ENCODE measurements around the gene FBP2.
A peak's percentile ranks its signal among the peaks of the same experiment; 100 is the strongest.
"Not testable (repeated sequence)": the region's sequence is repeated elsewhere in the genome, so short reads cannot be mapped to it uniquely, and the experiment has no call there.

Gene FBP2

GRCh38 chr9:94554439-94555331, 38.9 kb downstream of the FBP2 start, which contains the start of gene PCAT7:
PCAT7 (plus strand) TSS chr9:94555083.
- DNase-seq = peak; percentile 21

- DNase-seq = no peak
These were observed 39.6 kb downstream of the FBP2 start for GRCh38 chr9:94554078-94554438.

- no peak for DNase-seq
These were observed 40.3 kb downstream of the FBP2 start for GRCh38 chr9:94553029-94553938.

- DNase-seq = no peak
These were observed 47.7 kb downstream of the FBP2 start for GRCh38 chr9:94545940-94546339.

GRCh38 chr9:94544335-94544734, 49.3 kb downstream of the FBP2 start:
- not testable (repeated sequence) for DNase-seq

- no peak for DNase-seq
These were observed 54.7 kb downstream of the FBP2 start for GRCh38 chr9:94538908-94539307.

- no peak for DNase-seq
These were observed 58.7 kb downstream of the FBP2 start for GRCh38 chr9:94534901-94535300.

- DNase-seq = no peak
These were observed 60.0 kb downstream of the FBP2 start for GRCh38 chr9:94533601-94534000.

GRCh38 chr9:94533155-94533554, 60.5 kb downstream of the FBP2 start:
- DNase-seq = no peak

GRCh38 chr9:94528886-94529285, 64.7 kb downstream of the FBP2 start:
- no peak for DNase-seq

- DNase-seq = no peak
These were observed 66.7 kb downstream of the FBP2 start for GRCh38 chr9:94526951-94527350.

GRCh38 chr9:94526271-94526670, 67.4 kb downstream of the FBP2 start:
- no peak for DNase-seq

GRCh38 chr9:94525396-94526035, 68.1 kb downstream of the FBP2 start:
- DNase-seq = no peak

- DNase-seq = no peak
These were observed 76.4 kb downstream of the FBP2 start for GRCh38 chr9:94517254-94517653.

GRCh38 chr9:94514722-94515121, 78.9 kb downstream of the FBP2 start:
- no peak for DNase-seq

GRCh38 chr9:94511955-94512265, 81.7 kb downstream of the FBP2 start:
- DNase-seq = no peak

GRCh38 chr9:94511134-94511954, 82.3 kb downstream of the FBP2 start:
- DNase-seq = no peak

Data from NK-92 treated with Interleukin-12 subunit alpha and Interleukin-12 subunit beta, amount 100 ng/mL, for 24 hours (cell line).